Measurements from ENCODE around the gene MN1. TPM values are rescaled to one million over a fixed set of nuclear protein-coding genes. Genes with fewer than 3 reads are reported as not detected.

Gene MN1
- total RNA-seq, 1 experiment from 2014 or later: 5.2 TPM

DNA sequence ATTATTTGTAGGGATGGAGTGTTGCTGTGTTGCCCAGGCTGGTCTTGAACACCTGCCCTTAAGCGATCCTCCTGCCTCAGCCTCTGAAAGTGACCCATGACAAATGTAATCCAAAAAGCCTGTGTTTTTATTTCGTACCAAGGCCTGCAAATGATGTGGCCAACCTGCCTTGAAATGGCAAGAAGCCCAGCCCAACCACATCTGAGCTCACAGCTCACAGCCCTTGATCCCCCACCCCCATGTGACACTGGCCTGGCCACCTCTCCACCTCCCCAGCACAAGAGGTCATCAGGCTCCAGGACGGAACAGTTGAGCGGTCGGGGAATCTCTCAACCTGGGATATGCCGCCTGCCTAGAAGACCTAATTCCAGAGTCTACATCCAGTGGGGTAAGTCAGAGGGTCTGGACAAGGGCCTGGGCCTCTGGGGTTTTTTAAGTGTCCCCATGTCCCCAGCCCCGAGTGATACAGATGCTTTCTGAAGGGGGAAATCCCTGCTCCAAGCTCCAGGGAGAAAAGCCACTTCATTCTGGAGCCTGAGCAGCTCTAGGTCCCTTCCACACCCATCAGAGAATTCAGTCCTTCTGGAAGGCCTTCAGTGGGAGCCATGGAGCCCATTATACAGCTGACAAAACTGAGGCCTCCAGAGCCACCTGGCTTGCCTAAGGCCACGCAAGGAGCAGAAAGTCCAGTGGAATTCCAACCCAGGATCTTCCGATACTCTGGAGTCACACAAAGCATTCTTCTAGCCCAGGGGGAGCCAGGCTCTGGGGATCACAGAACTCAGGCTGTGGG, 70.7 kb downstream of the MN1 start:
- in situ Hi-C loops (cut with HindIII; ENCODE audit: low pct_unique_long_range_greater_than_20kb, low sequenced_read_pairs): no loop called here
- DNase-seq (ENCODE audit: low read depth): peak; percentile 52

DNA sequence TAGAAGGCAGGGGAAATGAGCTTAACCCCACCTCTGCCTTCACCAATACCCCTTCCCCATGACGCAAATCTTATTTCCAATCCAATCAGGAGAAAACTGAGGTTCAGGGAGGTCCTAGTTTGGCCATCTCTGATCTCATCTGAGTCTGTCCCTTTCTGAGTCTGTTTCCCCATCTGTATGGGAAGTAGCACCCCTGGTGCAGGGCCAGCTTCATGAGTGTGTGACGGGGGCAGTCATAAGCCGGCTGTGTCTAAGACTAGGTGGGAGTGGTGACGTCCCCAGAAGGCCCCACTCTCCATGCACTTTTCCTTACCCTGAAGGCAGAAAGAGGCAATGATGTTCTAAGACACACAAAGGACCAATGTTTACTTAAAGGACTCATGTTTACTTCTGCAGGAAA, 72.3 kb downstream of the MN1 start:
- in situ Hi-C loops (cut with HindIII; ENCODE audit: low pct_unique_long_range_greater_than_20kb, low sequenced_read_pairs): no loop called here
- no peak for DNase-seq (ENCODE audit: low read depth)

GRCh38 chr22:27727673-27728451, 73.7 kb downstream of the MN1 start:
- in situ Hi-C loops (cut with HindIII; ENCODE audit: low pct_unique_long_range_greater_than_20kb, low sequenced_read_pairs): no loop called here
- DNase-seq (ENCODE audit: low read depth): no peak

DNA sequence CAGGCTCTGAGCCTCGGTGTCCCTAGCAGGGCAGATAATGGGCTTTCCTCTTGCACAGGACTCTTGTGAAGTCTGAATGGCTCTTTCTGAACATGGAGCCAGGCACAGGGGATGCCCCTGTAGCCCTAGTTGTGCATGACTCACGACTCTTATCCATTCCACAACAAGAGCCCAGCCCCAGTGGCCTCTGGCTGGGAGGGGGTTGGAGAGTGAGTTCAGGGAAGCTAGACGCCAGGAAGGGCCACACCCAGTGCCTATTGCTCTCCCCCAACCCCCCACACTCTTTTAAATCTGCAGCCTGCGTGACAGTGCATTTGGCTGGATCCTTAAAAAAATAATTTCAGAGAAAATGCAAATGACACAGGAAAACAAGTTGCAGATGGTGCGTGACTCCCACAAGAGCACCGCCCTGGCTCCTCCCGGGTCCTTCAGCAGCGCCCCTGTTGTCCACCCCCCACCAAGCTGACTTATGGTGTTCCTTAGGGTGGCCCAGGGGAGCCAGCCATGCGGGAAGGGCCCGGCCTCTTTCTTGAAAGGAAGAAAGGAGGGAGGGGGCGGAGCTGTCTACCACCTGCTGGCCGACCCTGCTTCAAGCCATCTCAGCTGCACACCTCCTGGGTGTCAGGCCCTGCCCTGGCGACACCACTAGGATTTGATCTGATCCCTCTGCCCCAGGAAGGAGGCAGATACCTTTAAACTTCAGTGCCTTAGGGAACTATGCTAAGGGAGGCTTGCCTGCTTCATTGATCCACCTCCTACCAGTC, 74.7 kb downstream of the MN1 start:
- in situ Hi-C loops (cut with HindIII; ENCODE audit: low pct_unique_long_range_greater_than_20kb, low sequenced_read_pairs): no loop called here

GRCh38 chr22:27726331-27726685, 75.2 kb downstream of the MN1 start:
- in situ Hi-C loops (cut with HindIII; ENCODE audit: low pct_unique_long_range_greater_than_20kb, low sequenced_read_pairs): no loop called here
- DNase-seq (ENCODE audit: low read depth): no peak

More for the DNA sequence above, 74.7 kb downstream of the MN1 start:
- peak; percentile 100 for DNase-seq (ENCODE audit: low read depth)

GRCh38 chr22:27725661-27726060, 75.9 kb downstream of the MN1 start:
- in situ Hi-C loops (cut with HindIII; ENCODE audit: low pct_unique_long_range_greater_than_20kb, low sequenced_read_pairs): no loop called here
- DNase-seq (ENCODE audit: low read depth): no peak

GRCh38 chr22:27724709-27725108, 76.8 kb downstream of the MN1 start:
- no peak for DNase-seq (ENCODE audit: low read depth)
- in situ Hi-C loops (cut with HindIII; ENCODE audit: low pct_unique_long_range_greater_than_20kb, low sequenced_read_pairs): no loop called here

- peak; percentile 31 for DNase-seq (ENCODE audit: low read depth)
- in situ Hi-C loops (cut with HindIII; ENCODE audit: low pct_unique_long_range_greater_than_20kb, low sequenced_read_pairs): no loop called here
These were observed 77.4 kb downstream of the MN1 start for GRCh38 chr22:27724157-27724556.

DNA sequence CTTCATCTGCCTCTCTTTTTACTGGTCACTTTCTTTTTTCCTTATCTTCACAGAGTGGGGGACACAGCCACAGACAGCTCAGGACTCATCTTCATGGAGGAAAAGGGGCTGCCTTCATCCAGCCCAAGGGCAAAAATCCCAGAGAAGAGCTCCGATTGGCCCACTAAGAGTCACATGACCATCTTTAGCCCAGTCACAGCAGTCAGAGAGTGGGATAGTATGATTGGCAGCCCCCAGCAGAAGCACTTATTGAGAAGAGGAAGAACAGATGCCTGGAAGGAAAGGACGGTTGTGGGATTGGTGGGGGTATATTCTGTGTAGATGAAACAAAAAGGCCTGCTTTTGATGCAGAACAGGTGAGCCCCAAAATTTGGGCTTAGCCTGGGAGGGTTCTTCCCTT, 77.8 kb downstream of the MN1 start:
- in situ Hi-C loops (cut with HindIII; ENCODE audit: low pct_unique_long_range_greater_than_20kb, low sequenced_read_pairs): no loop called here
- no peak for DNase-seq (ENCODE audit: low read depth)

DNA sequence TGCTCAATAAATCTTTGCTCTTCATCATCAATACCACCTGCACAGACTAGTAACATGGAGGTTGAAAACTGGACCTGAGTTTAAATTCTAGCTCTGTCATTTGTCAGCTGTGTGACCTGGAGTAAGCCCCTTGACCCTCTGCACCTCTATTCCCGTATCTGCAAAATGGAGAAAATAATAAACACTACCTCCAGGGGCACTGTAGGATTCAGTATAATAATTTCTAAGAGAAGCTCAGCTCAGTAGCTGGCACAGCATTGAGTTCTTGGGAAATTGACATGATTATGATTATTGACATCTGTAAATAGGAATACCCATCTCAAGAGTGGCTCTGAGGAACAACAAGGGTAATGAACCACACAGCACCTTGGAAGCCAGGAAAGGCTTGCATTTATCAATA, 78.4 kb downstream of the MN1 start:
- peak; percentile 34 for DNase-seq (ENCODE audit: low read depth)
- in situ Hi-C loops (cut with HindIII; ENCODE audit: low pct_unique_long_range_greater_than_20kb, low sequenced_read_pairs): no loop called here

DNA sequence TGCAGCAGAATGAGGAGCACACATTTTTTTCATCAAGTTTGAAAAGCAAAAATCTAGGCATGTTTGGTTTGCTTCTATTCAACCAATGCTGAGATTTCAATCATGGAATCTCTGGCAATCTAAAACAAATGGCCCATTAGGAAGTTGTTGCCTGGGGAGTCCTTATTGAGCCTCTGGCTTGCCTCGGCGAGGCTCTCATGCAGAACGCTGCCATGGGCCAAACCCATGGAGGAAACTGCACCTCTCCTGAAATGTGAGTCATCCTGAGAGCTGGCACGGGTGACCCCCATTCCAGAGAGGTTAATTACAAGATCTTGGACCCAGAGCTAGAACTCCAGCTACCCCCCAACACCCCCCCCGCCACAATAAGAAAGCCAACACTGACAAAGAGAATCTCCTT, 80.7 kb downstream of the MN1 start:
- in situ Hi-C loops (cut with HindIII; ENCODE audit: low pct_unique_long_range_greater_than_20kb, low sequenced_read_pairs): no loop called here
- DNase-seq (ENCODE audit: low read depth): peak; percentile 70

GRCh38 chr22:27719535-27720227, 81.9 kb downstream of the MN1 start:
- peak; percentile 99 for DNase-seq (ENCODE audit: low read depth)
- in situ Hi-C loops (cut with HindIII; ENCODE audit: low pct_unique_long_range_greater_than_20kb, low sequenced_read_pairs): no loop called here

GRCh38 chr22:27719036-27719347, 82.6 kb downstream of the MN1 start:
- DNase-seq (ENCODE audit: low read depth): no peak
- in situ Hi-C loops (cut with HindIII; ENCODE audit: low pct_unique_long_range_greater_than_20kb, low sequenced_read_pairs): no loop called here

- peak; percentile 98 for DNase-seq (ENCODE audit: low read depth)
- in situ Hi-C loops (cut with HindIII; ENCODE audit: low pct_unique_long_range_greater_than_20kb, low sequenced_read_pairs): no loop called here
These were observed 83.1 kb downstream of the MN1 start for GRCh38 chr22:27718186-27719035.

DNA sequence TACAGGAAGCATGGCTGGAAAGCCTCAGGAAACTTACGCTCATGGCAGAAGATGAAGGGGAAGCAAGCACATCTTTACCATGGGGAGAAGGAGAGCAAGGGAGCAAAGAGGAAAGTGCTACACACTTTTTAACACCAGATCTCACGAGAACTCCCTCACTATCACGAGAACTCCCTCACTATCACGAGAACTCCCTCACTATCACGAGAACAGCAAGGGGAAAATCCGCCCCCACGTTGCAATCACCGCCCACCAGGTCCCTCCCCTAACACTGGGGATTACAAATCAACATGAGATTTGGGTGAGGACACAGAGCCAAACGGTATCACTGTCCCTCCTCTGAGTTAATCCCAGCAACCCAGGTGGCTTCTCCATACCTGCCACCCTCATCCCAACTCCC, 84.5 kb downstream of the MN1 start:
- in situ Hi-C loops (cut with HindIII; ENCODE audit: low pct_unique_long_range_greater_than_20kb, low sequenced_read_pairs): no loop called here

DNA sequence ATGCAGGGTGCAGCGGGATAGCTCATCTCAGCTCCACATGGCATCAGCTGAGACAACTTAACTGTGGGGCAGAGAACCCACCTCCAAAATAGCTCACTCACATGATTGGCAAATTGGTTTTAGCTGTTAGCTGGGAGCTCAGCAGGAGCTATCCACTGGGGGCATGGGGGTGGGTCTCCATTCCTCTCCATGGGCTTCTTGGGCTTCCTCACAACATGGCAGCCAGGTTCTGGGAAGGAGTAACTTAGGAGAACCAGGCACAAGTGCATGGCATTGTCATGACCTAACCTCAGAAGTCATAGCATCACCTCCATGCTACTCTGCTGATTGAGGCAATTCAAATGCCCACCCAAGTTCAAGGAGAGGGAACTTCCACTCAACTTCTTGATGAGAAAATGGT, 85.5 kb downstream of the MN1 start:
- DNase-seq (ENCODE audit: low read depth): no peak
- in situ Hi-C loops (cut with HindIII; ENCODE audit: low pct_unique_long_range_greater_than_20kb, low sequenced_read_pairs): no loop called here

More for the DNA sequence above, 84.5 kb downstream of the MN1 start:
- no peak for DNase-seq (ENCODE audit: low read depth)

GRCh38 chr22:27715106-27715505, 86.5 kb downstream of the MN1 start:
- DNase-seq (ENCODE audit: low read depth): peak; percentile 30
- in situ Hi-C loops (cut with HindIII; ENCODE audit: low pct_unique_long_range_greater_than_20kb, low sequenced_read_pairs): no loop called here

DNA sequence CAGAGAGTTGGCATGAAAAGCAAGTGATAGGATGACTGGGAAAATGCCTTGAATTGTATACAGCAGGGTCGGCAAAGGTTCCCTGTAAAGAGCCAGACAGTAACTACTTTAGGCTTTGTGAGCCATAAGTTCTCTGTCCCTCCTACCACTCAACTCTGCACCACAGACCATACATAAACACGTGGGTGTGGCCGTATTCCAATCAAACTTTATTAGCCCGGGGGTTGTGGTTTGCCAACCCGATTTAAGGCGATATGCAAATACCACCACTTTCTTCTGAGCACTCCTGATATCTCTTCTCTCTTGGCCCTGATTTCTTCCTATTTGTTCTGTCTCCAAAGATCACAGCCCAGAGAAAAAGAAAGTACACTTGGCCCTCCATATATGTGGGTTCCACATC, 87.5 kb downstream of the MN1 start:
- DNase-seq (ENCODE audit: low read depth): no peak

More for the DNA sequence above, 87.5 kb downstream of the MN1 start:
- in situ Hi-C loops (cut with HindIII; ENCODE audit: low pct_unique_long_range_greater_than_20kb, low sequenced_read_pairs): no loop called here
